D341Med (cell line): ENCODE measurements around the gene RNF141.

Experiments used
- DNase-seq: peaks from one replicate; pipeline ENCODE4 v3.0.0; 2012; ENCODE audit warnings: low spot score

RNF141 gene

GRCh38 chr11:10498022-10498400 is 43.0 kb downstream of the RNF141 start:
- no peak for DNase-seq

GRCh38 chr11:10497371-10498021 is 43.5 kb downstream of the RNF141 start:
- peak; percentile 59 for DNase-seq

DNA sequence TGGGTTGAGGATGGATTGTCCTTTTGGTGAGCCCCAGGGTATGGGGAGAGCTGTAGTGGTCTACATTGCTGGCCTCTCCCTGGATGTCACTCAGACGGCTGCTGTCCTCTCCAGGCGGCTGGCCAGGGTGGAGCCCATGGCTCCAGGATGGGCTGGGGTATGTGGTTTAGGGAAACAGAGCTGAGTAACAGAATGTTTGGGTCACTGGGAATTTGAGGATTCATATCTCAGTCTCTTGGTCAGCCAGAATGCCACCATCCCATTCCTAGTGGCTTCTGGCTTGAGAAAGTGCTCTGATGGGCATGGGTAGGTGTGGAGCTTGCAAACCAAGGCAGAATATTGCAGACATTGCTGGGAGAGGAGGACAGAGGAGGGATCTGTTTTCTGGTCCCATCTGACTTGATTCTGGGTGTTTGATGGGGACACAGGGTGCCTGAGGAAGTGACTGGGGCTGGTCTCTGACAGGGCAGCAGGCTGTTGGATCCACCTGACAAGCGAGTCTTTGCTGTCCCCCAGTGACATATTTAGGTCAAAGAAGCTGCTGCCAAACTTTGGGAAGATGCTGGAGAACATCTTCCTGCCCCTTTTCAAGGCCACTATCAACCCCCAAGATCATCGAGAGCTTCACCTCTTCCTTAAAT is 44.6 kb downstream of the RNF141 start:
- no peak for DNase-seq

GRCh38 chr11:10495464-10495786 is 45.6 kb downstream of the RNF141 start:
- no peak for DNase-seq

- no peak for DNase-seq
Observed at GRCh38 chr11:10494636-10495463, 46.1 kb downstream of the RNF141 start.

GRCh38 chr11:10493041-10493663 is 47.8 kb downstream of the RNF141 start:
- DNase-seq, result no peak

DNA sequence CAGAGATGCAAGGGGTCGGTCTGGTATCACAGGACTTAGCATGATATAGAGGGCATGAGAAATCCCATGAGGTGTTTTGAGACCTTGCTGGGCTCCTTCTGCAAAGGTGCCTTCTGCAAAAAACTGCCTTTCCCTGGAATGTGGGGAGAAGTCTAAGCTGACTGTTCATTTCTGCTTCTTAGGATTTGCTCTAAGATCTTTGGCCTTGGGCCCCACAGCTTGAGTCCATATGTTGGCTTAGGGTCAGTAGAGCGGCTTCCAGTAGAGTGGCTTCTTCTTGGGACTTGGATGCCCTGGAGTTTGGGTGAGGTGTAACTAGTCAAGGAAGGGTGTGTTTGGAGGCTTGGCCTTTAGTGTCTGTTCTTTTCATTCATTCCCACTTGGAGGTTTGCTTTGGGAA is 48.9 kb downstream of the RNF141 start:
- no peak for DNase-seq

- no peak for DNase-seq
Observed at GRCh38 chr11:10490398-10491241, 50.4 kb downstream of the RNF141 start.

DNA sequence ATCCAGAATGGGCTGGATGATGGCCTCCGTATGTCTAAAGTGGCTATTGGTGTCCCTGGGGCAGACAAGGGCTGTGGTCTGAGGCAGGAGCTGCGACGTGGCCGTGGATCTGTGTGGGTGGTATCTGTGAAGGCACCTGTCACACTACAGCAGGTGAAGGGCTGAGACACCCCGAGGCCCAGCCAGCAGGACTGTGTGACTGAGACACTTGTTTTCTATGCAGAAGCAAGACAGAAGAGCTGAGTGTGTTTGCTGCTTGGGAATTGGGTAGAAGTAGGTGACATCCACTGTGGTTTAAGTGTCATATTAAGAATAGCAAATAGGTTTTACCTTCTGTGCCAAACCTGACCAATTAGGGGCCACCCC is 51.0 kb downstream of the RNF141 start:
- DNase-seq, result no peak

DNA sequence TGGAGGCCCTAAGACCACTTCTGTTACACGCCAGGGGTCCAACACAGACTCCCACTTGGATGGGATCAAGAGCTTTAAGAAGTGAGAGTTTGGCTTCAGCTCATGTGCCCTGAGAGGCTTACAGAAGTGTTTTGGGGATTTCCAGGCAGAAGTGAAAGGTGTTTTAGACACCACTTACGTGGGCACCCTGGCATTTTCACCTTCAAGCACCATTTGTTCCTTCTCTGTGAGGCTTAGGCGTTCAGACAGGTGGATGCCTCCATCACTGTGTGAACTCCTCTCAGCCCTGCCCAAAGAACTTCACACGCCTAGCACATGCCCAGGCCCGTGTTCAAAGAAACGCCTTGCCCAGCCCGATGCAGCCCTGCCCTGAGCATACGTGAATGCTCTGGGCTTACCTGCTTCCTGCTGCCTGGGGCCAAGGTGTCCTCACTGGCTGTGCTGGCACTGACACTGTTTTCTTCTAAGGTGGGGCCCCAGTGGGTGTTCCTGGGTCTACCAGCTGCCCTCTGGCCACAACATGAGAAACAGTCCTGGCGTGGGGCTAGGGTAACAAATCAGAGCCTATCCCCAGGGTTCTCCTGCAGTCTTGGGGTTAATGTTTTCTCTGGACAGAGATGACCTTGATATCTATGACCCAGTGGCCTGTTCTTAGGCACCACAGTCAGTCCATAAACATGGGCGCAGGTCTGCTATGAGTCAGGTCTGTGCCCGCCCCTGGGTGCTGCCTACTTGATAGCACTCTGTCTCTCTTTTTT is 51.9 kb downstream of the RNF141 start:
- DNase-seq, result no peak

GRCh38 chr11:10488121-10488933 is 52.7 kb downstream of the RNF141 start:
- no peak for DNase-seq

GRCh38 chr11:10487002-10487647 is 53.9 kb downstream of the RNF141 start:
- DNase-seq, result no peak

DNA sequence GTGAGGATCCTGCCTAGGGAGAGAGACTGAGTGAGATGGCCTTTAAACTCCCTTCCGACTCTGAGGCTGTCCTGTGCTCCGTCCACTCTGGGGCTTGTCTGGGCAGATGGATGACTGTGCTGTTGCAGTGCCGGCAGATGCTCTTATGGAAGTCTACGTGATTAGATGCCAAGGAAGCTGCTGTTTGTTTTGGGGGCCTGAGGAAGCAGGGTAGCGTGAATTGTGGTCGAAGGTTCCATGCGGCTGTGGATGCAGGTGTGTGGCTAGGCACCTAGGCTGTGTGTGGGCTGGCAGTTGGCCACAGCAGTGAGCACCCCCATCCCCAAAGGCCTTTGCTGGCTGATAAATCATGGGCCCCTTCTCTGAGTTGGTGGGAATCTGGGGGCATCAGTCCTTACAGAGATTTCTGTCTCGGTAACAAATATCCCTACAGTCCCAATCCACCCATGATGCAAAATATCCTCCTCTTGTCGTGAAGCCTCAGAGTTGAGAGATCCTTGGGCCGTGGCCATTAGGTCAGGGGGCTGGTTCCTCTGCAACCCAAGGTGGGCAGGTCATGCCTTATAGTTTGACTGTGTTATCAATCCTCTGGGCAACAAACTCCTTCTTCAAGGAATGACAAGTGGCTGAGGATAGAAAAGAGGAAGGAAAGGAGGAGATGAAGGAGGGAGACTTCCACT is 54.7 kb downstream of the RNF141 start:
- DNase-seq, result no peak

DNA sequence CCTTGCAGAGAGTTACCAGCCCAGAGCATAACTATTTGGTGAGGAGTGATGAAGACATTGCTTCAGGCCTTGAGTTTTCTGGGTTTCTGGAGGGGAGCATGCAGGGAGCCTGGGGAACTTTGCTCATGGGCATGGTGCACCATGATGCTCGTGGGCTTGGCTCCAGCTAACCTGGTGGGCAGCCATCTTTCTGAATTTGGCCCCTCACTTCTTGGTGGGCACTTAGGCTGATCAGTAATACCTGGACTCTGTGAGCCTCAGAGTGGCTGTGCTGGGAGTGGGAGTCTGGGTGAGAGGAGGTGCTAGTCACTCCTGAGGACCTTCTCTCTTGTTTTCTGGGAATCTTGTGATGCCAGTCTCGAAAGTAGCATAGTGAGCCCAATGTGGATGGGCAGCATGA is 55.3 kb downstream of the RNF141 start:
- no peak for DNase-seq

DNA sequence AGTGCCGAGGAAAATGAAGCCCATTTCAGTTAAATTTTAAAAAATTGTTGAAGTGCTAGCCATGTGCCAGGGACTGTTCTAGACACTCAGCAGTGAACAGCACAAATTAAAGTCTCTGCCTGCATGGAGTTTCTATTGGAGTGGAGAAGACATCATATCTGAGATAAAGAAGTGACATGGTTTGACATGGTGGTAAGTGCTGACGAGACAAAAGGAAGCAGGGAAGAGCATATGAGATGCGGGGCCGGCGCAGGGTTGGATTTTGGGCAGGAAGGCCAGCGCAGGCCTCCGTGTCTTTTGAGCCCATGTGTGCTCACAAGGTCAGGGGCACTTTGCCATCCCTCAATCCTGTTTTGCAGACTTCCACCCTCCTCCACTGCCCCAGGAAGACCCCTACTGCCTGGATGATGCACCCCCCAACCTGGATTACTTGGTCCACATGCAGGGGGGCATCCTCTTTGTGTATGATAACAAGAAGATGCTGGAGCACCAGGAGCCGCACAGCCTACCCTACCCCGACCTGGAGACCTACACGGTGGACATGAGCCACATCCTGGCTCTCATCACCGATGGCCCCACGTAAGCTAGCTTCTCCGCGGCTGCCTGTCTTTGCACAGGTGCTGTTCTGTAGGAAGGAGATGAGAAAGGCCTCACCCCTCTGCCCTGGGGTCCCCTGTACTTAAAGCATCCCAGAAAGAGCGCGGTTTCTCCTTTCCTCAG is 56.4 kb downstream of the RNF141 start:
- no peak for DNase-seq

DNA sequence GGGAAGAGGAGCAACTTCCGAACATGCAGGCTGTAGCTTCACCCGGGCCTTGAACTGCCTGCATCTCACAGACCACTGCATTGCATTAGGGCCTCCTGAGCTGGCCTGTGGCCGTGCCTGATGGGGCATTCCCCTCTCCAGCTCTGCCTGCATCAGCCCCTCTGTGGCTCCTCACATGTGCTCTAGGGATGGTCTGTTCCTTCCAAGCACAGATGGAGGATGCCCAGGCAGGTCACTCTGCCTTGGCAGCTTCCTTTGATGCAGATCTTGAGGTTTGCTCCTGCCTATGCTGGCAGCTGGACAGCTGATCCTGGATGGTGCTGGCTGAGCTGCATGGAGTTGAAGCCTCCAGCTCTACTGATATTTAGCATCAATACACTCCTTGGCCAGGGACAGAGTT is 57.4 kb downstream of the RNF141 start:
- DNase-seq, result no peak

DNA sequence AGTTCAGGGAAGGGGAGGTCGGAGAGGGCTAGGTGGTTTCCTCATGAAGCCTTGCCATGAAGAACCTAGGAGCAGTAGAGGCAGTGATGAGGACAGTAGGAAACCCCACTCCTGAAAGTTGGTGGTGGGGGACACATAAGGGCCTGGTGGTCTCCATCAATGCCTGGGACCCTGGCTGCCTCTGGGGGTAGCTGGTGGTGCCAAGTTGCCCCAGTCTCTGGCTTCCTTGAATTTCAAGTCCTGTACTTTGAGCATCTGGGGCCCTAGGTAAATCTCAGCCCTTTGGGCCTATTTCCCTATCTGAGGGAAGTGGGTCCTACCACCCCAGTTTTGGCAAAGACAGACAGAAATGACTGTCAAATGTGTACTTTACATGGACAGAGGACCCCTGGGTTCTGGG is 57.8 kb downstream of the RNF141 start:
- no peak for DNase-seq

DNA sequence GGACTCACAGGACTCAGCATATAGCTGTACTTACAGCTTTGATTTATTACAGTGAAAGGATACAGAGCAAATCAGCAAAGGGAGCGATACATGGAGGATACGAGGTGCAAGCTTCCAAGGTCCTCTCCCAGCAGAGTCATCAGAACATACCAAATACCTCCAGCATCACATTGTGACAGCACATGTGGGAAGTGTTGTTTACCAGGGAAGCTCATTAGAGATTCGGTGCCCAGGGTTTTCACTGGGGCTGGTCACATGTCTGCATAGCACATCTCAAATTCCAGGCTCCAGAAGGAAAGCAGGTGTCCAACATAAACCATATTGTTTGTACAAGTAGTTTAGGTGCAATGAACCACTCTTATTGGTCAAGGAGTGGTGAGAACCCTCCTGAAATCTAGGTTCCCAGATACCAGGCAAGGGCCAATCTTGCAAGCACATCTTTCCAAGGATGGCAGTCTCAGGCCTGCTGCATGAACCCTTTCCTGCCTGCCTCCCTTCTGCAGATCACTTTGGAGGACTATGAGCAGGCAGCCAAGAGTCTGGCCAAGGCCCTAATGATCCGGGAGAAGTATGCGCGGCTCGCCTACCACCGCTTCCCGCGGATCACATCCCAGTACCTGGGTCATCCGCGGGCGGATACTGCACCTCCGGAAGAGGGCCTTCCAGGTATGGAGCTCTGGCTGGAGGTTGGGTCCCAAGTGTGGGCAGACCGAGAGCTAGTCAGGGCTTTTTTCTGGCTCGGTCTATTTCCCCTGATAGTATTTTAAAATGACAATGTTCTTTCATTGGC is 59.2 kb downstream of the RNF141 start:
- DNase-seq, result no peak
